PC-3 (cell line): ENCODE measurements around the gene THBS2.

Source experiments
- CTCF ChIP-seq: fragments of 300-600 bp; sonication (generic); conservative IDR thresholded peaks from 2 replicates; pipeline ENCODE4 v1.5.1; 2017; ENCODE audit warnings: antibody characterized with exemption, low read depth, mild to moderate bottlenecking, low read length
- EZH2 ChIP-seq: fragments of 300-600 bp; sonication (generic); IDR thresholded peaks from one replicate; pipeline ENCODE4 v1.6.1; 2017; ENCODE audit warnings: antibody characterized with exemption, mild to moderate bottlenecking, low read length; ENCODE audit not compliant: unreplicated experiment
- EZH2phosphoT487 ChIP-seq: fragments of 300-600 bp; sonication (generic); IDR thresholded peaks from 2 replicates; pipeline ENCODE4 v1.6.1; 2018; ENCODE audit warnings: mild to moderate bottlenecking, antibody characterized with exemption, low read length, borderline replicate concordance

GRCh38 chr6:169204167-169204566 lies 49.5 kb downstream of the THBS2 start:
- TF ChIP-seq CTCF (no peak), EZH2 (no peak), EZH2phosphoT487 (no peak)
